Effector memory CD4-positive, alpha-beta T cell (primary cell): Measurements from ENCODE around the gene PAXX.

Source experiments
- DNase-seq, 3 donors: peaks; one replicate each; pipeline ENCODE4 v3.0.0-alpha.2; 2020
- H3K27ac ChIP-seq: 2 replicates; pipeline ENCODE4 v1.7.0; 2013; ENCODE audit warnings: mild to moderate bottlenecking, low read length, moderate library complexity; ENCODE audit not compliant: insufficient read depth, poor library complexity, severe bottlenecking
- H3K27me3 ChIP-seq: replicated peaks from 2 replicates; pipeline ENCODE4 v1.7.0; 2013; ENCODE audit warnings: mild to moderate bottlenecking, low read length; ENCODE audit not compliant: insufficient read depth, control insufficient read depth, poor library complexity, severe bottlenecking
- H3K36me3 ChIP-seq: 2 replicates; pipeline ENCODE4 v1.7.0; 2013; ENCODE audit warnings: mild to moderate bottlenecking, low read length, moderate library complexity; ENCODE audit not compliant: control insufficient read depth, insufficient read depth
- H3K4me1 ChIP-seq: 2 replicates; pipeline ENCODE4 v1.7.0; 2013; ENCODE audit warnings: low read length, mild to moderate bottlenecking; ENCODE audit not compliant: control insufficient read depth, insufficient read depth, poor library complexity, severe bottlenecking
- H3K4me3 ChIP-seq: 2 replicates; pipeline ENCODE4 v1.7.0; 2013; ENCODE audit warnings: low read length, low read depth, mild to moderate bottlenecking; ENCODE audit not compliant: insufficient read depth, poor library complexity, severe bottlenecking
- H3K9me3 ChIP-seq: 2 replicates; pipeline ENCODE4 v1.7.0; 2013; ENCODE audit warnings: mild to moderate bottlenecking, low read length, moderate library complexity; ENCODE audit not compliant: control insufficient read depth
- total RNA-seq, 3 donors: gene quantifications; one replicate each; lab custom pipeline; 2026; lab: John Stamatoyannopoulos, UW

The PAXX gene
- 54.2 to 67.9 (median 57.1) reads per million in 3 donors for total RNA-seq

GRCh38 chr9:136991993-136992818 lies at the start of gene PAXX:
PAXX (plus strand) TSS chr9:136992422; CDS start chr9:136992444, 22 bp downstream.
- Histone ChIP-seq H3K4me1 (peaks cover 40% of the 10 kb centered on the region), H3K4me3 (peak within 1 kb of the TSS; percentile 64), H3K36me3 (peaks cover 14% of the 10 kb centered on the region), H3K9me3 (no peaks in the 10 kb centered on the region), H3K27me3 (no peaks in the 10 kb centered on the region), H3K27ac (peak within 1 kb of the TSS; percentile 81)
- peak; percentile 83 to 90 (median 89) for DNase-seq

GRCh38 chr9:136942881-136943230 lies 49.4 kb upstream of the PAXX start:
- Histone ChIP-seq H3K27ac (peak overlapping the region; percentile 63), H3K27me3 (no peaks in the 10 kb centered on the region), H3K4me3 (no peak overlapping the region), H3K9me3 (no peaks in the 10 kb centered on the region), H3K4me1 (peaks cover 16% of the 10 kb centered on the region), H3K36me3 (peaks cover 37% of the 10 kb centered on the region)
- no peak for DNase-seq

GRCh38 chr9:136943291-136944211 lies 48.7 kb upstream of the PAXX start:
- DNase-seq: no peak
- peaks cover 16% of the 10 kb centered on the region for H3K4me1 ChIP-seq

GRCh38 chr9:136944212-136944518 lies 48.1 kb upstream of the PAXX start:
- DNase-seq: peak in 1 of 3 donors; percentile 21
- Histone ChIP-seq H3K36me3 (peaks cover 35% of the 10 kb centered on the region), H3K27me3 (no peaks in the 10 kb centered on the region), H3K9me3 (no peaks in the 10 kb centered on the region), H3K4me3 (peak overlapping the region; percentile 63), H3K27ac (peak overlapping the region; percentile 63), H3K4me1 (peaks cover 16% of the 10 kb centered on the region)

More at GRCh38 chr9:136943291-136944211, 48.7 kb upstream of the PAXX start:
- Histone ChIP-seq H3K4me3 (peak overlapping the region; percentile 63), H3K27me3 (no peaks in the 10 kb centered on the region), H3K9me3 (no peaks in the 10 kb centered on the region), H3K27ac (peak overlapping the region; percentile 63), H3K36me3 (peaks cover 37% of the 10 kb centered on the region)

- peaks cover 21% of the 10 kb centered on the region for H3K4me1 ChIP-seq
- no peaks in the 10 kb centered on the region for H3K9me3 ChIP-seq
- H3K27ac ChIP-seq: peak within 1 kb of the TSS; percentile 63
- peak; percentile 89 to 92 (median 90) for DNase-seq
- H3K4me3 ChIP-seq: peak within 1 kb of the TSS; percentile 63
- H3K36me3 ChIP-seq: peaks cover 30% of the 10 kb centered on the region
- no peaks in the 10 kb centered on the region for H3K27me3 ChIP-seq
Observed at GRCh38 chr9:136944519-136945332, 47.5 kb upstream of the PAXX start, which contains the start of the genes C8G and FBXW5. C8G (plus strand) TSS chr9:136945243; CDS start chr9:136945321, 78 bp downstream. FBXW5 (minus strand) TSS chr9:136944738; CDS start chr9:136944083, 655 bp downstream.

GRCh38 chr9:136945333-136946227 lies 46.6 kb upstream of the PAXX start:
- Histone ChIP-seq H3K27me3 (no peaks in the 10 kb centered on the region), H3K4me1 (peaks cover 27% of the 10 kb centered on the region), H3K9me3 (no peaks in the 10 kb centered on the region), H3K36me3 (peaks cover 22% of the 10 kb centered on the region), H3K4me3 (no peak overlapping the region), H3K27ac (no peak overlapping the region)
- DNase-seq: no peak

GRCh38 chr9:136946228-136947027 lies 45.8 kb upstream of the PAXX start:
- Histone ChIP-seq H3K4me3 (no peak overlapping the region), H3K4me1 (peaks cover 27% of the 10 kb centered on the region), H3K9me3 (no peaks in the 10 kb centered on the region), H3K27me3 (no peaks in the 10 kb centered on the region), H3K27ac (no peak overlapping the region), H3K36me3 (peaks cover 13% of the 10 kb centered on the region)
- DNase-seq: no peak

- Histone ChIP-seq H3K36me3 (peaks cover 5% of the 10 kb centered on the region), H3K4me1 (peaks cover 27% of the 10 kb centered on the region), H3K27me3 (no peaks in the 10 kb centered on the region), H3K4me3 (no peak overlapping the region), H3K27ac (no peak overlapping the region), H3K9me3 (no peaks in the 10 kb centered on the region)
- no peak for DNase-seq
Observed at GRCh38 chr9:136947028-136947891, 45.0 kb upstream of the PAXX start.
